ENCODE data around the gene GABARAPL2. TPM values are rescaled to one million over a fixed set of nuclear protein-coding genes. Genes with fewer than 3 reads are reported as not detected.
"Not testable (repeated sequence)": the region's sequence is repeated elsewhere in the genome, so short reads cannot be mapped to it uniquely, and the experiment has no call there.

GABARAPL2 gene
- total RNA-seq, 1 donor from 2014 or later: 87.0 TPM

DNA sequence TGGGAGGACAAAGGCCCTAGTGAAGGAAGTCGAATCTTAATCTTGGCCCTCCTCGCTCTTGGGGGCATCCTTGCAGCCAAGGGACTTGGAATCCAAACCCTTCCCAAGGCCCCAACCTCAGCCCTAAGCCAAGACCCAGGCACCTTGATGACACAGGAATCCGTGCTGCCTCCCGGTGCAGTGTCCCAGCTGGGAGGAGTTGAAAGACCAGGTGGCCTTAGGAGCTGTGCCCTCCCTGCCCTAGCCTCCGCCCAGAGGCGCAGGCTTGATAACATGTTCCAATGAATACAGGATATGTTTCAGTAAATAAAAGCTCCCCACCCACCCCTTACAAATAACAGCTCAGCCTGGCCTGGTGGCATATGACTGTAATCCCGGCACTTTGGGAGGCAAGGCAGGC is 30.3 kb upstream of the GABARAPL2 start, which contains the start of gene CHST5:
CHST5 (minus strand) TSS at position 208 of the 400 bp plus-strand sequence. CDS start 5,724 bp downstream, outside the sequence.
- H3K4me1 Mint-ChIP-seq: no peaks in the 10 kb centered on the region
- H3K9me3 Mint-ChIP-seq: no peaks in the 10 kb centered on the region
- H3K27ac Mint-ChIP-seq (ENCODE audit: unreplicated experiment): peak within 1 kb of the TSS; percentile 27
- no peak within 1 kb of the TSS for H3K4me3 Mint-ChIP-seq
- TF ChIP-seq, protein P1, sequence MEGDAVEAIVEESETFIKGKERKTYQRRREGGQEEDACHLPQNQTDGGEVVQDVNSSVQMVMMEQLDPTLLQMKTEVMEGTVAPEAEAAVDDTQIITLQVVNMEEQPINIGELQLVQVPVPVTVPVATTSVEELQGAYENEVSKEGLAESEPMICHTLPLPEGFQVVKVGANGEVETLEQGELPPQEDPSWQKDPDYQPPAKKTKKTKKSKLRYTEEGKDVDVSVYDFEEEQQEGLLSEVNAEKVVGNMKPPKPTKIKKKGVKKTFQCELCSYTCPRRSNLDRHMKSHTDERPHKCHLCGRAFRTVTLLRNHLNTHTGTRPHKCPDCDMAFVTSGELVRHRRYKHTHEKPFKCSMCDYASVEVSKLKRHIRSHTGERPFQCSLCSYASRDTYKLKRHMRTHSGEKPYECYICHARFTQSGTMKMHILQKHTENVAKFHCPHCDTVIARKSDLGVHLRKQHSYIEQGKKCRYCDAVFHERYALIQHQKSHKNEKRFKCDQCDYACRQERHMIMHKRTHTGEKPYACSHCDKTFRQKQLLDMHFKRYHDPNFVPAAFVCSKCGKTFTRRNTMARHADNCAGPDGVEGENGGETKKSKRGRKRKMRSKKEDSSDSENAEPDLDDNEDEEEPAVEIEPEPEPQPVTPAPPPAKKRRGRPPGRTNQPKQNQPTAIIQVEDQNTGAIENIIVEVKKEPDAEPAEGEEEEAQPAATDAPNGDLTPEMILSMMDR (conservative IDR thresholded peaks at IDR 0.05): no peak
- no peak for DNase-seq (ENCODE audit: low read depth, low spot score)
- H3K27me3 Mint-ChIP-seq (ENCODE audit: low read depth): no peaks in the 10 kb centered on the region
- no peaks in the 10 kb centered on the region for H3K36me3 Mint-ChIP-seq (ENCODE audit: low read depth)

DNA sequence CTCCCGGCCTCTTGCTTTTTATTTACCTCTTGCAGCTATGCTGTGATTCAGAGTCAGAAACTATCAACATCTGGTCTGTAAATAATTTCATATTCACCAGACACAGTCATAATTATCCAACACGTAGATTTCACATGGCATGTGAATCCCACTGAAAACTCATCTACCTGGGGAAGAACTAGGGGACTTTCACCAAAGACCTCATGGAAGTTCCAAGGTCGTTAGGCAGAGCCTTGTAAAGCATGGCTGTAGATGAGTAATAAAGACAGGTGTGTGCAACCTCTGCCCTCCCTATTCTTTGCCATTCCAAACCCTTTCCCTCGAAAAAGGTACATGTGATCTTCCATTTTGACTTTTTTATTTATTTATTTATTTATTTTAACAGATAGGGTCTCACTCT is 28.4 kb upstream of the GABARAPL2 start:
- no peaks in the 10 kb centered on the region for H3K9me3 Mint-ChIP-seq
- no peak for DNase-seq (ENCODE audit: low read depth, low spot score)
- no peaks in the 10 kb centered on the region for H3K4me1 Mint-ChIP-seq
- TF ChIP-seq, protein P1 (conservative IDR thresholded peaks at IDR 0.05): no peak
- no peaks in the 10 kb centered on the region for H3K36me3 Mint-ChIP-seq (ENCODE audit: low read depth)
- H3K27me3 Mint-ChIP-seq (ENCODE audit: low read depth): no peaks in the 10 kb centered on the region
- H3K27ac Mint-ChIP-seq (ENCODE audit: unreplicated experiment): no peak overlapping the region
- H3K4me3 Mint-ChIP-seq: no peak overlapping the region

DNA sequence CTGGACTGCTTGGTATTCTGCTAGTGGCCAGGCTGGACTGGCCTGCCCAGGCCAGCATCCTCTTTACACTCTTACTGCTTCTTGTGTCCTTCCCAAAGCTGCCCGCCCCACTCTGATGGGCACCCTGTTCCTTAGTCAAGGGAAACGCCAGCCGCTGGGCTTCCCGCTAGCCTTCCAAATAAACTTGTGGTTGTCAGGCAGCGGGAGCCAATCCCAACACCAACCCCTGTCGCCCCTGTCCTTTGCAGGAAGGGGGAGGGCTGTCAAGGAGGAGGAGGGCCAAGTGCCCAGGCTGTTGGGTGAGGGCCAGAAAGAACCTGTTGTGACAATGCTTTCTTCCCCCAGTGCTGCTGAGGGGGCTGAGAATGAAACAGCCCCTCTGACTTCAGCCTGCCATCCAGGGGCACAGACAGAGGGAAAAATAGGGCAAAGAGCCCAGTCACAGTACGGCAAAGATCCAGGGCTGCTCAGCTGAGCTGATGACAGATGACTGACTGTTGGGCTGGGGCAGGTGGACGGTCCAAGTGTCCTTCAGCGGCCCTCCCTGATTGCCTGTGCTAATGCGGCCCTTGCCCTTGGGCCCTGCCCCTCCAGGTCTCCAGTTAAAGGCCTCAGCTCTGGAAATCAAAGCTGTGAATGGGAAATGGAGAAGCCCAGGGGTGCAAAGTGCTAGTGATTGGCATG is 27.2 kb upstream of the GABARAPL2 start:
- H3K4me3 Mint-ChIP-seq; H3K27ac Mint-ChIP-seq (ENCODE audit: unreplicated experiment); DNase-seq (ENCODE audit: low read depth, low spot score); H3K9me3 Mint-ChIP-seq; H3K27me3 Mint-ChIP-seq (ENCODE audit: low read depth); H3K36me3 Mint-ChIP-seq (ENCODE audit: low read depth); H3K4me1 Mint-ChIP-seq: not testable (repeated sequence)

DNA sequence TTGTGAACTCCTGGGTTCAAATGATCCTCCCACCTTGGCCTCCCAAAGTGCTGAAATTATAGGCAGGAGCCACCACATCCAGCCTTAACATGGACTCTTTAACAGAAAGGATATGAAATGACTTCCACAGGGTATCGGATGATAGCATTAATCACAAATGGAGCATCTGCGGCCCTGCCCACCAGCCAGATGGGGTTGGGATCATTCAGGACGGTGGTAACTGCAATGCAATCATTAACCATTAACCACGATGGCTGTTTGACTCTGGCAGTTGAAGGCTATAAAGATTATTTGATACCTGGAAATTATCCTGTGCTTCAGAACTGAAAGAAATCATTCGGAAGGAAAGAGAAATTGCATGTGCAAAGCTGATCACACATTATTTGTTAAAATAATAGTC is 24.9 kb upstream of the GABARAPL2 start:
- Mint-ChIP-seq H3K4me1 (no peaks in the 10 kb centered on the region), H3K4me3 (no peak overlapping the region), H3K9me3 (no peaks in the 10 kb centered on the region), H3K27me3 (ENCODE audit: low read depth) (no peaks in the 10 kb centered on the region), H3K36me3 (ENCODE audit: low read depth) (peaks cover 4% of the 10 kb centered on the region), H3K27ac (ENCODE audit: unreplicated experiment) (no peak overlapping the region)
- DNase-seq (ENCODE audit: low read depth, low spot score): no peak
- TF ChIP-seq, protein P1 (conservative IDR thresholded peaks at IDR 0.05): no peak

DNA sequence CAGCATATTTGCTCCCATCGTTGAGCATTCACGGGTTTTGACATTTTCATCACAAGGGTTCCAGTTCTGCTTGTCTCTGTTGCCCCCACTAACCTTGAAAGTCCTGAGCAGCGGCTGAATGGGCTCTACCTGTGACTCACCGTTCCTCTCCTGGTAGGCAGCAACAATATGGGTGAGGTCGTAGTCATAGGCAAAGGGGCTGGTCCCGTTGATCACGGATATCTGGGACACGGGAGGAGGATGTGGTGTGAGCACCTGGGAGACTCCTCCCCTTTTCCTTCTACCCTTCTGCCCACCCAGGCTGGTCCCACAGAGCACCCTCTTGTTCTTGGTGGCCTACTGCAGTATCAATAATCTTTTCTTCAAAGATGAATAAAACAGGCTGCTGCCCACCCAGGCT is 23.7 kb upstream of the GABARAPL2 start:
- DNase-seq (ENCODE audit: low read depth, low spot score); H3K27me3 Mint-ChIP-seq (ENCODE audit: low read depth); H3K4me3 Mint-ChIP-seq; H3K4me1 Mint-ChIP-seq; H3K9me3 Mint-ChIP-seq; H3K36me3 Mint-ChIP-seq (ENCODE audit: low read depth); H3K27ac Mint-ChIP-seq (ENCODE audit: unreplicated experiment): not testable (repeated sequence)

DNA sequence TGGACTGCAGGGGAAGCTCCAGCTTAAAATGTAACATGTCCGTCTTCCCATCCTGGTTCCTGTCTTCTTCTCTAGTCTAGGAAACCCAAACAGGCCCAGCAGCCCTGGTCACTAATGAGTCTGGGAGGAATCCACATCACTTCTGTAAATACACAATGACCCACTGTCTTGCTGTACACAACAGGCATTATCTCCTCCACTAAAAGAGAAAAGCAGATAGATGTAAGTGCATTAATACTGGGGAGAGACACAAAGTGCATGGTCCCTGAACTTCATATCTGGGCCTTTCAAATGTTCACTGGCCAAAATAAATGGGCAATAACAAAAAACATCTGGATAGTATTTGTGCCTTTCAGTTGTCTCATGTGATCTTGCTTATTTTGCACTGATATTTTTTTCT is 20.3 kb upstream of the GABARAPL2 start:
- H3K36me3 Mint-ChIP-seq (ENCODE audit: low read depth); H3K4me3 Mint-ChIP-seq; H3K4me1 Mint-ChIP-seq; H3K9me3 Mint-ChIP-seq; H3K27ac Mint-ChIP-seq (ENCODE audit: unreplicated experiment); H3K27me3 Mint-ChIP-seq (ENCODE audit: low read depth); DNase-seq (ENCODE audit: low read depth, low spot score): not testable (repeated sequence)

DNA sequence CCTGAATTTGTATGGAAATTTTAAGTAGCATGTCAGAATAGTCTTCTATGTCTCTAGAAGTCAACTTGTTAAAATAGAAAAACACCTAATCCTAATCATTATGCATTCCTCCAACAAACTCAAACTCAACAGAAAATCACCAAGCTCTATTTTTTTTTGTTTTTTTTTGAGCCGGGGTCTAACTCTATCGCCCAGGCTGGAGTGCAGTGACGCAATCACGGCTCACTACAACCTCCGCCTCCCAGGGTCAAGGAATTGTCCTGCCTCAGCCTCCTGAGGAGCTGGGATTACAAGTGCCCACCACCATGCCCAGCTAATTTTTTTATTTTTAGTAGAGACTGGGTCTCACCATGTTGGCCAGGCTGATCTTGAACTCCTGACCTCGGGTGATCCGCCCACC is 19.9 kb upstream of the GABARAPL2 start:
- DNase-seq (ENCODE audit: low read depth, low spot score): no peak
- H3K27ac Mint-ChIP-seq (ENCODE audit: unreplicated experiment): no peak overlapping the region
- no peaks in the 10 kb centered on the region for H3K4me1 Mint-ChIP-seq
- no peaks in the 10 kb centered on the region for H3K27me3 Mint-ChIP-seq (ENCODE audit: low read depth)
- TF ChIP-seq, protein P1 (conservative IDR thresholded peaks at IDR 0.05): no peak
- H3K4me3 Mint-ChIP-seq: no peak overlapping the region
- H3K9me3 Mint-ChIP-seq: no peaks in the 10 kb centered on the region
- H3K36me3 Mint-ChIP-seq (ENCODE audit: low read depth): peaks cover 4% of the 10 kb centered on the region

DNA sequence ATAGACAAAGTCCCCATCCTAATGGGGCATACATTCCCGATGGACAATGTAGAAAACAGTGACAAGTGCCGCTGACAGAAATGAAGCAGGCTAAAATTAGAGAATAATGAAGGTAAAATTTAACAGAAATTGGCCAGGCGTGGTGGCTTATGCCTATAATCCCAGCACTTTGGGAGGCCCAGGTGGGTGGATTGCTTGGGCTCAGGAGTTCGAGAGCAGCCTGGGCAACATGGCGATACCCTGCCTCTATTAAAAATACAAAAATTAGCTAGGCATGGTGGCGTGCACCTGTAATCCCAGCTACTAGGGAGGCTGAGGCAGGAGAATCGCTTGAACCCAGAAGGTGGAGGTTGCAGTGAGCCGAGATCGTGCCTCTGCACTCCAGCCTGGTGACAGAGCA is 17.7 kb upstream of the GABARAPL2 start:
- H3K27ac Mint-ChIP-seq (ENCODE audit: unreplicated experiment); H3K4me1 Mint-ChIP-seq; H3K9me3 Mint-ChIP-seq; H3K4me3 Mint-ChIP-seq; DNase-seq (ENCODE audit: low read depth, low spot score); H3K27me3 Mint-ChIP-seq (ENCODE audit: low read depth); H3K36me3 Mint-ChIP-seq (ENCODE audit: low read depth): not testable (repeated sequence)
